RWPE1 (cell line): ENCODE data around the gene UNC79.

Source experiments
- CTCF ChIA-PET: fragments of 350-600 bp; sonication (Branson Sonifier 250); formaldehyde crosslinking; extraction: SDS; loops from one replicate; lab custom pipeline; 2021; lab: Yijun Ruan, JAX
- POLR2A ChIA-PET: fragments of 400-600 bp; formaldehyde crosslinking; extraction: SDS; loops from one replicate; lab custom pipeline; 2020; ENCODE audit warnings: antibody characterized with exemption; ENCODE audit not compliant: low non-redundant PET; lab: Yijun Ruan, JAX
- DNase-seq: peaks from one replicate; pipeline ENCODE4 v3.0.0; 2012; ENCODE audit warnings: low spot score
- H3K27ac ChIP-seq: fragments of 450-650 bp; 2 replicates; pipeline ENCODE4 v1.5.1; 2017
- TF ChIP-seq, protein P1 (sequence below): fragments of 450-650 bp; conservative IDR thresholded peaks from 2 replicates; pipeline ENCODE4 v1.5.1; 2017; ENCODE audit warnings: low read depth, mild to moderate bottlenecking

Gene UNC79

DNA sequence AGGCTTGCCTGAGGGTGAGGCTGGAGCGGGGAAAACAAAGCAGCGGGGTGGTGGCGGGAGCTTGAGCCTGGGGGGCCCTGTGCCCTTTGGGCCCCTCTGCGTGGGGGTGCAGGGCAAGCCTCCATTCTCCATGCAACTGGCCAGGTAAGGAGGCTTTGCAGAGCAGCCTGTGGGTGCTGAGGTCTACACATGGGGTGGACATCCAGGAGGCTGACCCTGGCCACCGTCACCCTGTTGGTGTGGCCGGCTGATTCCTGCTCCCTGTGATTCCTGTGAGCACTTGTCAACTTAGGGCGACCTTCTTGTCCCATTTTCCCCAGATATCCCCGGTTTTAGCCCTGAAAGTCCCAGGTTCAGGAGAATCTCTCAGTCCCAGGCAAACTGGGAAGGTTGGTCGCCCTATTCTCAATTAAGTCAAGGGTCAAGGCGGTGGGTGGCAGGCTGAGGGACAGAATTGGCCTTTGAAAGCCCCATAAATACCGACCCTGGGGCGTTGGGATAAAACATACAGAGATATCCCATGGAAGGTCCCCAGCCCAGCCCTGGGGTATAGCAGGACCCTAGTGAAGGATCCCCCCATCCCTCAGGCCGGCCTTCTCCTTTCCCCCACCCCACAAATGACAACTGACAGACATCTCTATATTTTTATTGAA lies 287.1 kb downstream of the UNC79 start:
- TF ChIP-seq, protein P1, sequence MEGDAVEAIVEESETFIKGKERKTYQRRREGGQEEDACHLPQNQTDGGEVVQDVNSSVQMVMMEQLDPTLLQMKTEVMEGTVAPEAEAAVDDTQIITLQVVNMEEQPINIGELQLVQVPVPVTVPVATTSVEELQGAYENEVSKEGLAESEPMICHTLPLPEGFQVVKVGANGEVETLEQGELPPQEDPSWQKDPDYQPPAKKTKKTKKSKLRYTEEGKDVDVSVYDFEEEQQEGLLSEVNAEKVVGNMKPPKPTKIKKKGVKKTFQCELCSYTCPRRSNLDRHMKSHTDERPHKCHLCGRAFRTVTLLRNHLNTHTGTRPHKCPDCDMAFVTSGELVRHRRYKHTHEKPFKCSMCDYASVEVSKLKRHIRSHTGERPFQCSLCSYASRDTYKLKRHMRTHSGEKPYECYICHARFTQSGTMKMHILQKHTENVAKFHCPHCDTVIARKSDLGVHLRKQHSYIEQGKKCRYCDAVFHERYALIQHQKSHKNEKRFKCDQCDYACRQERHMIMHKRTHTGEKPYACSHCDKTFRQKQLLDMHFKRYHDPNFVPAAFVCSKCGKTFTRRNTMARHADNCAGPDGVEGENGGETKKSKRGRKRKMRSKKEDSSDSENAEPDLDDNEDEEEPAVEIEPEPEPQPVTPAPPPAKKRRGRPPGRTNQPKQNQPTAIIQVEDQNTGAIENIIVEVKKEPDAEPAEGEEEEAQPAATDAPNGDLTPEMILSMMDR = no peak
- H3K27ac ChIP-seq = no peak overlapping the region
- no peak for DNase-seq
- CTCF ChIA-PET = interaction anchor here (0.6 kb wide), 1 partner anchor 181 kb away, joined by 3 read pairs; no protein-coding TSS in a partner anchor
- POLR2A ChIA-PET = no interaction called here

DNA sequence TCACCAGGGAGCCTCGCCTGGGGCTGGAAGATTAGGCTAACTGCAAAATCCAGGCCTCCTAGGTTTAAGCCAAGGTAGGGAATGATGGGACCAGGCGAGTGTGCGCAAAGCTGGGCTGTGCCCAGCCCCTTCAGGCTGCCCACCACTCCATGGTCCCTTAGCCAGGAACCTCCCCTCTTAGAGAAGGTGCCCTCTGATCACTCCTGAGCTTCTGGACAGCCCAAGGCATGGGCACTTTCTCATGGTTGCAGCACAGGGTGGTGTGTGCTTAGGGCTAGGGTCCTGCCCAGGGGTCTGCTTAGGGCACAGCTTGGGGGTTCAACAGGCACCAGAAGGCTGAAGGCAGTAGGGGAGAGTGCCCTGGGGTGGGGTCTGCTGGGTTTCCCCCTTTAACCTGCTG lies 288.5 kb downstream of the UNC79 start:
- DNase-seq = no peak
- TF ChIP-seq, protein P1 = no peak
- CTCF ChIA-PET = no interaction called here
- no peak overlapping the region for H3K27ac ChIP-seq
- POLR2A ChIA-PET = no interaction called here

DNA sequence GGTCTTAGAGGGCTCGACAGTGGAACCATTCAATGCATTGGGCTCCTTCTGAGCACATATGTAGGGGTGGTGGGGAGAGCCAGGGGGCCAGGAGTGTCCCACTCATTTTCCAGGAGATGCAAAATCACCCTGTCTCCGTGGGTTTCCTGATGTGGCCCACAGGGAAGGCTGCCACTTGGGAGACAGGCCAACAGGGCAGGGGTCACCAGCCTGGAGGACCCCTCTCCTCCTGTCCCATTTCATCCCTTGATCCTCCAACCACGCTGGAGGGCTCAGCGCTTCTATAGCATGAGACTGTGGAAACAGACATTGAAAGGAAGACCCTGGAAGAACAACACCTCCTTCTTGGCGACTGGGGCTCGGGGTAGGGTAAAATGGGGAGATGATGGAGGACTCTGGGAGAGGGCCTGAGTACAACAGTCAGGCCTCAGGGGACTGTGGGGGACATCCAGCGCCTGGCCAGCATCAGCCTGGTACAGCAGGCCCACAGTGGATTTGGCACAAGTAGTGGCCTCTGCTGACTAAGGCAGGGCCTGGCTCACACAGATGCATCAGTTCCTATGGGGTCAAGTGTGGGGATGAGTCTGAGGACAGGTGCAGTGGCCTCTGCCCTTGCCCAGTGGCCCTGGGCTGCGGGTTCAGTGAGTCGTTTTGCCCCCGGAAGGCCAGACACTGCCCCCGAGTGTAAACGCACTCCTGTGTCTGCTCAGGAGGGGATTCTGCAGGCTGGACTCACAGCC lies 289.5 kb downstream of the UNC79 start:
- POLR2A ChIA-PET = no interaction called here
- no peak for DNase-seq
- CTCF ChIA-PET = interaction anchor here (0.7 kb wide), 1 partner anchor 34 kb away, joined by 3 read pairs; no protein-coding TSS in a partner anchor

DNA sequence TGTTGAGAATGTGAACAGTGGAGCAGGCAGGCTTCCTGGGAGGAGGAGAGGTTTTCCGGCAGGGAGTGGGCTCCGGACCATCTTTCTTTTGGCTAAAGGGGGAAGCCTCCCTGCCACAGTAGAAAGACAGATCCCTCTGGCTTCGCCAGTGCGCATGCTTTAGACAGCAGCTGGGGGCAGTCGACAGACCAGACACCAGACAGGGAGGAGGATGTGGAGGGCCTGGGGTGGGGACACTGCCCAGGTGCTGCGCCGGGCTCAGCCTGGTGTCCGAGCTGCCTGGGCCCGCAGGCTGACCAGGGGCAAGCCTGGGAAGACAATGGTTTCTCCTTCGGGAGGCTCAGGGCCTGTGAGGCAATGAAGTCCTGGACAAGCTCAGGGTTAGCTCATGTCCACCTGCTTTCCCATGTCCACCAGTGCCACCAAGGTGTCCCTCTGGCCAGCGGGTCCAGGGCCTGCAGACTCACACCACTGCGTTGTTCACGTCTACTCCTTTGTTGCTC lies 290.3 kb downstream of the UNC79 start:
- TF ChIP-seq, protein P1 = no peak
- POLR2A ChIA-PET = no interaction called here
- CTCF ChIA-PET = no interaction called here
- no peak for DNase-seq
- no peak overlapping the region for H3K27ac ChIP-seq

More for the DNA sequence above, 289.5 kb downstream of the UNC79 start:
- TF ChIP-seq, protein P1 = no peak
- no peak overlapping the region for H3K27ac ChIP-seq

DNA sequence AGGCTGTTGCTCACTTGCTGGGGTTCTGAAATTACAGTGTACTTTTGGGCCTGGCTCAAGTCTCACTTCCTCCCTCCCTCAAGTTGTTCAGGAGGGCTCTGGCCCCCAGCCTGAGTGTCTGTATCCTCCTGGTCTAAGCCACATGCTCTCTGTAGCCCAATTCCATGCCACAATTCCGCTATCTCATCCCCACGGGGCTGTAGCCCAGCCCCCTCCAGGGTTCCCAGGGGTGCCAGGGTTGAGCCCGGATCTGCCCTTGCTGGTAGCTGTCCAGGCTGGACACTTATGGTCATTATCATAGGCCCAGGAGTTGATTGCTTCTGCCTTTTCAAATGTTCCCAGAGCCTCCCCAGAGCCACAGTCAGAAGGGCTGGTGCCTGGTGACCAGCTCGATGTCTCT lies 292.3 kb downstream of the UNC79 start:
- ChIA-PET POLR2A (no interaction called here), CTCF (no interaction called here)
- H3K27ac ChIP-seq = no peak overlapping the region
- TF ChIP-seq, protein P1 = no peak
- DNase-seq = no peak

DNA sequence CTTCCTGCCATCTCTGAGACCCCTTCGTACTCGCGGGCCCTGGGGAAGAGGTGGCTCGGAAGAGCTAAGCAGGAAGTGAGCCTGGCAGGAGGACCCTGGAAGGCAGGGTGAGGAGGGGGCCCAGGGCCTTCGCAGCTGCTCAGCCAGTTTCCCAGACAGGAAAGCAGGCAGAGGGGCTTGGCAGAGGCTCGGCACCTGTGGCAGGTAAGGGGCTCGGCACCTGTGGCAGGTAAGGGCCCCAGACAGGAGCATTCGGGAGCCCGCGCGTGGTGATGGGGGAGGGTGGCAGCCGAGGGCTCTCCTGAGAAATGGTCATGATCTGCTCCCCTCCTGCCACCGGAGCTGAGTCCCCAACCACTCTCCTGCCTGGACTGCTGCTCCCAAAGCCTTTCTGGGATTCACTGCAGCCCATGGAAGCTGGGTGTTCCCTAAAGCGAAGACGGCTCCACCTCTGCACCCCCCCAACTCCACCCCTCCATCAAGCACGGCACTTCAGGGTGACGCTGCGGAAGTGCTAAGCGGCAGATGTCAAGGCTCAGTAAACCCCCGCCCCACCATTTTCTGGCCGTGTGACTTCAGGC lies 294.4 kb downstream of the UNC79 start:
- ChIA-PET CTCF (no interaction called here), POLR2A (no interaction called here)
- TF ChIP-seq, protein P1 = no peak

More for the DNA sequence above, 294.4 kb downstream of the UNC79 start:
- no peak for DNase-seq
- H3K27ac ChIP-seq = no peak overlapping the region
